ENCODE results near the gene PDYN.
"Not testable (repeated sequence)": the region's sequence is repeated elsewhere in the genome, so short reads cannot be mapped to it uniquely, and the experiment has no call there.

The PDYN gene

DNA sequence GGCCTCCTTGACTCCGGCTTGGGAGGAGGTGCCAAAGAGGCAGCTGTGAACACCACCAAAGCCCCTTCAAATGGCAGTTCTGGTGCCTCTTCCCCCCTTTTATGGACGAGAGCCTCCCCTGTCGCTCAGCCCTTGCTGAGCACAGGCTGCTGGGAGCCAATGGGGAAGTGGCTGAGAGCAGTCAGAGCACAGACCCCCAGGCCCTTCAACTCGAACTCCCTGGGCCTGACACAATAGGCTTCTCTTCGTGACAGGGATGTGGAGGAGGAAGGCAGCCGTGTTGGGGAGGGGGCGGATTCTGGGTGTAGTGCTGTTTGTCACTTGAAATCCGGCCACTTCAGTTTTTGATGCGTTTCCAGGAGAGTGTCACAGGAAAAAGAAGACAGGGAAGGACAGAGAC is at the start of gene PDYN:
Gene PDYN, minus strand, starts transcription at position 73 of the 400 bp plus-strand sequence. CDS start 10,974 bp downstream, outside the sequence.
- no peak for DNase-seq

DNA sequence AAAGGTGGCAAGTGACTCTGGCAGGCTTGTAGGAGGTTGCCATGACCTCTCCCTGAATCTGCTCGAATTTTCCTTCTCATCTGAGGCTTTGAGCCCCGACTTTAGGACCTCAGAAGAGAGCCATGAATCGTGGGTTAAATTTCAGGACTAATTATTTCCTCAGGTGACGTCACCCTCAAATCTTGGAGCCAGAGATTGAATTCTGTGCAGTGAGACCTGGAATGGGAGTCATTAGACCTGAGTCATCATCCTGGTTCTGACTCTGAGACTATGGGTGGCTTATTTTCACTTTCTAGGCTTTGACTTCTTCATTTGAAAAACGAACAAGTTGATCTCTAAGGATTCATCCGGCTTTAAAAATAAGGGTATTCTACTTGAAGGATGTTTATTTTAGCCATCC is 48.5 kb upstream of the PDYN start:
- no peak for DNase-seq

DNA sequence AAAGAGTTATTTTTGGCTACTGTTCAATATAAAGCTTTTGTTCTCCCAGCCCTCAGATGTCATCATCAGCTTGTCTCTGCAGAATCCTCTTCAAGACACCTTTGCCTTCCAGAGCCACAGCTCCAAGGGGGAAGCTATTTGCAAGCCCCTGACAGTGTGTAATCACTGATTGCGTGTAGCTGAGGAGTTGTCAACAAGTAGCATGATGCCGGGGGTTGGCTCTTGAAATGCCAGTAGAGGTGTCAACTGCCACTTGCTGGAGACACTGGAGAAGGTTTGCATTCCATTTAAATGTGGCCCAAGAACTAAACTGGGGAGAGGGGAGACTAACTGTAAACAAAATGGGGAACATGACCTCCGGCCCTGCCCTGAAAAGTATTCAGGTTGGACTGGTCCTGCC is 44.3 kb upstream of the PDYN start:
- no peak for DNase-seq

- no peak for DNase-seq
Observed at GRCh38 chr20:2037296-2037914, 43.5 kb upstream of the PDYN start.

DNA sequence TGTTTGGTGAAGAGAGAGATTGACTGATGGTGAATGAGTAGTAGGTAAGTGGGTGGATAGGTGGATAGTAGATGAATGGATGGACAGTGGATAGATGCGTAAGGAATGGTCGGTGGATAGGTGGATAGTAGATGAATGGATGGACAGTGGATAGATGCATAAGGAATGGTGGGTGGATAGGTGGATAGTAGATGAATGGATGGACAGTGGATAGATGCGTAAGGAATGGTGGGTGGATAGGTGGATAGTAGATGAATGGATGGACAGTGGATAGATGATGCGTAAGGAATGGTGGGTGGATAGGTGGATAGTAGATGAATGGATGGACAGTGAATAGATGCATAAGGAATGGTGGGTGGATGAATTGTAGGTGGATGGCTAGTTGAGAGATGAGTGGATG is 42.5 kb upstream of the PDYN start:
- not testable (repeated sequence) for DNase-seq

DNA sequence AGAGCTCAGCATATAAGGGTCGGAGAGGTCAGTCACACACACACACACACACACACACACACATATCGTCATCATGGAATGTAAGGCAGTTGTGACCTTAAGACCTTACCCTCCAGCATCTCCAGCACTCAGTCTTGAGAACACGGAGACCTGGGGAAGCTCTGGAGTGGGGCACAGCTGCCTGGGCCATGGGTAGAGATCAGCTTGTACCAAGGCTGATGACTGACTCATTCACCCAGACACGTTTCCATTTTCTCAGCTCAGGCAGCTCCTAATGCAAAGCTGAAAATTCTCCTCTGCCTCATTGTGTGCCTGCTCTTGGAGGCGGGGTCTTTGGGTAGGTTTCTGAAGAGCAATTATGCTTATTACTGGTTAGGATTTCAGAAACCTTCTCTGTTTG is 38.3 kb upstream of the PDYN start:
- no peak for DNase-seq

GRCh38 chr20:2026514-2026913 is 32.7 kb upstream of the PDYN start:
- DNase-seq, result no peak

GRCh38 chr20:2026004-2026403 is 32.1 kb upstream of the PDYN start:
- no peak for DNase-seq

DNA sequence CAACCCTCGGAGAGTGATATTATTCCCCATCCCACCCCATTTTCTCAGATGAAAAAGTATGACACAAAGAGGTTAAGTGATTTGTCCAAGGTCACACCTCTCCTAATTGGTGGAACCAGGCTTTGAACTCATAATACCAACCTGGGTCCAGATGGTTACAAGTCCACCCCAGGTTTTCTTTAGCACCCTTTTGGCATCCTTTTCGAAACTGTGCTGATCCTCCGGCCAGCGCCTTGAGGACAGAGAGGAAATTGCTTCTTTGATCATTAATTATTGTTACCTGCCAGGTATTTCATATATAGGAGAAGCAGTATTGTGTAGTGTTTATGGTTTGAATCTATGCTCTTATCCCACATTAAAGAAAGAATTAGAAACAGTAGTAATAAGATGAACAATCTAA is 29.3 kb upstream of the PDYN start:
- DNase-seq, result no peak

- no peak for DNase-seq
Observed at GRCh38 chr20:2022163-2022562, 28.3 kb upstream of the PDYN start.

- DNase-seq, result no peak
Observed at GRCh38 chr20:2010533-2010932, 16.7 kb upstream of the PDYN start.

DNA sequence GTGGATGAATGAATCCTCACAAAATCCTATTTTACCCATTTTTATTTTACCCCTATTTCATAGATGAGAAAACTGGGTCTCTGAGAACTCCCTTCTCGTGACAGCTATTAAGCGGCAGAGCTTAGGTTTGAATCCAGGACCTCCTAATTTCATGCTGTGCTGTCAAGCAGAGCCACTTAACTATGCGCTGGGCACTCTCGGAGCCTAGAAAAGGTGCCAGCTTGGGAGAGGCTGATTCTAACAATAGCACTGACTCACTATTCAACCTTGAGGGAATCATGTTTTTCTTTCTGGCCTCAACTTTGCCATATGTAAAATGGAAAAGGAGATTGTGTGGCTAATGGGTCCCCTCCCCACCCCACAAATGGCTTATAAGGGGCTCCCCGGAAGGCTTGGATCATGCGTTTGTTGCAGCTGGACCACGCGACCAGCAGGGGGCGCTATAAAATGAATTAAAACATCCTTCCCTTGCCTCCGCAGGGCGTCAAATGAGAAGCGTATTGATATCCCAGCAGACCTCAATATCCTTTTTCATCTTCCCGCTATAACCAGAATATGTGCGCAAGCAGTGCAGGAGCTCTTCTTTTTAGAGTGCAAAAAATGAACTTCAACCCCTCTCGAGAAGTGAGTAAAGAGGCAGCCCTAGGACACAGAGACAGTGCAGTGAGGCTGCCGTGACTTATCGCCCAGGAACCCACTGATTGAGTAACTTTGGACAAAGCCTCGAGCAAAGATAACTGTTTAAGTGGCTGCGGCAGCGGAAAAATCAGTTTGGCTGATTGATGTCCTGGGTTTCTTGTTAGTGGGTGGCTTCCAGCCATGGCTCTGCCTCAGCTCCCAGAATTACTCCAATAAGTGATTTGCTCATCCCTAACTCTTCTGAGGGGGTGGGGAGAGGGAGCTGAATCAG is 12.8 kb upstream of the PDYN start:
- peak; percentile 27 for DNase-seq

DNA sequence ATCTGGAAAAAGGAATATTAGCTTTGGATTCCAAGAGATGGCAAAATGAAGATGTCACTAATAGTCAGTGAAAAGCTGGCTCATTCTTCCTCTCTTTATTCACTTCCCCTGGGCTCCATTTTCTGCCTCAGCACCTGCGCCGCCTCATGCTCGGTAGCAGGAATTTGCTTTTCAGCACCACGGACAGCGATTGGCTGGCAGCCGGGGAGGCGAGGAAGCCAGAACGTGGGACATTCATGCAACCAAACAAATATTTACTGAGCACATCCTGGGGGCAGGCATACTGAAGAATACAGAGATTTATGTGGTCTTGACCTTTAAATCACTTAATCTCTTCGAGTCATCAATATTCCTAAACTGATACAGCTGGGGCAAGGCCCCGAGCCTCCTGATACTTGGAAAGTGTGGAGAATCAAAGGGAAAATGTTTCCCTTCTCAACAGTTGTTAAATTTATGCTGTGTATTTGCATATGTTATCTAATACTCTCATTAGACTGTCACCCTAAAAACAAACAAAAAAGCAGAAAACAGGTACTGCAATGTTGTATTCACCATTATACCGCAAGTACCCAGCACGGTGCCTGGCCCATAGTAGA is 12.1 kb upstream of the PDYN start:
- no peak for DNase-seq

GRCh38 chr20:2005359-2005758 is 11.5 kb upstream of the PDYN start:
- DNase-seq, result no peak

DNA sequence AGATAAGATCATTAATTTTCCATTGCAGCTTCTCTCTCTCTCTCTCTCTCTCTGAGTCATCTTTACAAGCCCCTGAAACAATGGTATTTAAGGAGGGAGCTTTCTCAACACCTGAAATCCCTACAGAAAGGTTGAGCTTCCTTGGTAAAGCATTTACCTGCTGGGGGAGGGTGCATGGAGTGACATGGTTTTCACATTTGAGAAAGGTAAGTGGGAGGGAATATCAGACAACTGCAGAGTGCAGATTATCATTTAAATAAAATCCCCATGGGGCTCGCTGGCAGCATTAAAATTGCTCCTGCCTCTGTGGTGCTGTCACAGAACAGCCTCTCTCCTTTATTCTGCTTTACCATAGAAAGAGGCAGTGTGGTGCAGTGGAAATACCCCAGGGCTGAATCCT is 10.3 kb upstream of the PDYN start:
- no peak for DNase-seq

GRCh38 chr20:2002365-2002764 is 8.5 kb upstream of the PDYN start:
- no peak for DNase-seq

- DNase-seq, result no peak
Observed at GRCh38 chr20:2001119-2001518, 7.3 kb upstream of the PDYN start.

DNA sequence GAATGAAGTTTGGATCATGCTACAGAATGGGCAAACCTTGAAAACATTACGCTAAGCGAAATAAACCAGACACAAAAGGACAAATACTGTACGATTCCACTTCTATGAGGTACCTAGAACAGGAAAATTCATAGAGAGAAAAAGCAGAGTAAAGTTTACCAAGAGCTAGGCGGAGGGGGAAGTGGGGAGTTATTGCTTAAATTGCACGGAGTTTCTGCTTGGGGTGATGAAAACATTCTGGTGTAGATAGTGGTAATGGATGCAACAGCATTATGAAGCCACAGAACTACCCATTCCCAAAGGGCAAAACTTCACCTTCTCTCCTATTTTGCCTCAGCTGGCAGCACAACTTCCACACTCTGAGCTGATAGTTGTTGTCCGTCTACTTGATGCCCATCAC is 6.4 kb upstream of the PDYN start:
- no peak for DNase-seq

GRCh38 chr20:1998715-1999114 is 4.9 kb upstream of the PDYN start:
- DNase-seq, result no peak

- DNase-seq, result no peak
Observed at GRCh38 chr20:1998193-1998520, 4.3 kb upstream of the PDYN start.

GRCh38 chr20:1997483-1998192 is 3.8 kb upstream of the PDYN start:
- no peak for DNase-seq

DNA sequence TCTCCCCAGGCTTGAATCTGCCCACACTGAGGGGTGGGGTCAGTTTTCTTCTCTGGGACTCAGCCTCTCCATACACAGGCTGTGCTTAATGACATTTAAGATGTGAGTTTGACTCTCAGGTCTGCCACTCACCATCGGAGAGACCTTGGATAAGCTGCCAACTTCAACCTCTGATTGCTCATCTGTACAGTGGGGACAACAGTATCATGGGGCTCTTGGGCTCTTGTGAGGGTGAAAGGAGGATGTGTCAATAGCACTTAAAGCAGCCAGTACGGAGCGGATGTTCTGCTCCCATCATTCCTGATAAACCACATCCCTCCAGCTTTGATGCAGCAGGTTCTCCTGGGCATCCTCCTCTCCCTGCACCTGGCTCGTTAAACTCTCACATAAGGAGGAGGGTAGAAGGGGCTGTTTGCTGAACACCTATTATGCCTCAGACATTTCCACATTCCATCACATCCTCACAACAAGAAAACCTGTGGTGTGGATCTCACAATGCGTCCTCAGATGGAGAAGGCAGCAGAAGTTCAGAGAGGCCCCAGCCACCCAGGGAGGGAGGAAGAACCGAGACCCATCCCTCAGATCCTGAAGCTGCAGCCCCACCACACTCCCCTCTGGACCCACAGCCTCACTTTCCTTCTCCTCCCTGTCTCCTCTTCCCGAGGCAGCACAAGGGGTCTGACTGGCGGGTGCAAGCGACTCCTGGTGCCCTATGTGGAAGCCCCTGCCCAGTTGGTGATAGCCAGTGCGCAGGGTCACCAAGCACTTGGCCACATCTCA is 1.9 kb upstream of the PDYN start:
- no peak for DNase-seq

GRCh38 chr20:1994627-1995026 is 769 bp upstream of the PDYN start:
- no peak for DNase-seq

All from NCI-H1694 treated with DMSO at 0.1 percent for 48 hours (cell line).